PC-9 (cell line): ENCODE measurements around the gene TBC1D16.

ENCODE experiments used
- CTCF ChIP-seq: fragments of 200-600 bp; sonication (generic); conservative IDR thresholded peaks from 2 replicates; pipeline ENCODE4 v1.6.1; 2017; ENCODE audit warnings: mixed run types, antibody characterized with exemption, mild to moderate bottlenecking, moderate library complexity
- EZH2 ChIP-seq: fragments of 200-600 bp; sonication (generic); IDR thresholded peaks from 2 replicates; pipeline ENCODE4 v1.8.0; 2017; ENCODE audit warnings: antibody characterized with exemption, low read depth

- TF ChIP-seq CTCF (no peak), EZH2 (no peak)
These were observed 99.6 kb downstream of the TBC1D16 start for GRCh38 chr17:79936050-79936449.
